Measurements from ENCODE around the gene KCTD11.

Gene KCTD11

GRCh38 chr17:7314719-7315569 is 37.0 kb upstream of the KCTD11 start, which contains the start of gene GPS2:
GPS2 (minus strand) TSS chr17:7315360; CDS start chr17:7315052, 308 bp downstream.
- peak; percentile 98 for DNase-seq (ENCODE audit: low spot score)
- in situ Hi-C loops (cut with MboI; ENCODE audit: low pct_unique_long_range_greater_than_20kb, low sequenced_read_pairs, unreplicated experiment), result no loop called here
- no peak for TF ChIP-seq CTCF (IDR thresholded peaks at IDR 0.05; ENCODE audit: extremely low read depth, insufficient read depth, missing control alignments)

DNA sequence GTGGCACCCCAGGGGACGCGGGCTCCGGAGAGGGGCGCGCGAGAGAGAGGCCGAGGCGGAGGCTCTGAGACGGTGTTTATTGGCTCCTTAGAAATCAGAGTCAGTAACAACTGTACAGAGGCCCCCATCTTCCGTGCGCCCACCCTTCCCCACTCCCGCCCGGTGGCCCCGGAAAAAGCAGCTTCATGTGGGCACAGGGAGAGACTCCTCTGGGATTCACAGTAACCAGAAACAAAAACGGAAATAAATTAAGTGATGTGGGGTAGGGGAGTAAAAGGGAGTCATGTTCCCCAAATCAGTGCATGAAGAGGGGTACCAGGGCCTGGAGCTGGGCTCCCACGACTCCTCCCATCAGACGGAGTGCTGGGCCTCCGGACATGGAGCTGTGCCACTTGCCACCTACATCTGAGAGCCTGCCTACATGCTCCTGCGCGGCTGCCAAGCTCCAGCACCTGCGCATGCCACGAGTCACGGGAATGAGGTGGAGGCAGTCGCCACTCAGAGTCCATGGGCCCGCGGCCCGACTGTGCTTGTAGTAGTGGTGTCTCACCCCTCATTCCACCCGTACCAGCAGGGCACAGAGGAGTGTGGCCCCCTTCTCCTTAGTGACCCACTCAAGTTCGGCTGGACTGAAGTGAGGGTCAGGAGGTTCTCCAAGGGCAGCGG is 36.3 kb upstream of the KCTD11 start:
- no peak for TF ChIP-seq CTCF (IDR thresholded peaks at IDR 0.05; ENCODE audit: extremely low read depth, insufficient read depth, missing control alignments)
- in situ Hi-C loops (cut with MboI; ENCODE audit: low pct_unique_long_range_greater_than_20kb, low sequenced_read_pairs, unreplicated experiment), result no loop called here
- DNase-seq (ENCODE audit: low spot score), result no peak

GRCh38 chr17:7317161-7317803 is 34.7 kb upstream of the KCTD11 start:
- peak; percentile 17 for DNase-seq (ENCODE audit: low spot score)
- in situ Hi-C loops (cut with MboI; ENCODE audit: low pct_unique_long_range_greater_than_20kb, low sequenced_read_pairs, unreplicated experiment), result no loop called here
- no peak for TF ChIP-seq CTCF (IDR thresholded peaks at IDR 0.05; ENCODE audit: extremely low read depth, insufficient read depth, missing control alignments)

- no peak for DNase-seq (ENCODE audit: low spot score)
- TF ChIP-seq CTCF (IDR thresholded peaks at IDR 0.05; ENCODE audit: extremely low read depth, insufficient read depth, missing control alignments), result no peak
- in situ Hi-C loops (cut with MboI; ENCODE audit: low pct_unique_long_range_greater_than_20kb, low sequenced_read_pairs, unreplicated experiment), result no loop called here
Measured at GRCh38 chr17:7318121-7318860, 33.7 kb upstream of the KCTD11 start.

DNA sequence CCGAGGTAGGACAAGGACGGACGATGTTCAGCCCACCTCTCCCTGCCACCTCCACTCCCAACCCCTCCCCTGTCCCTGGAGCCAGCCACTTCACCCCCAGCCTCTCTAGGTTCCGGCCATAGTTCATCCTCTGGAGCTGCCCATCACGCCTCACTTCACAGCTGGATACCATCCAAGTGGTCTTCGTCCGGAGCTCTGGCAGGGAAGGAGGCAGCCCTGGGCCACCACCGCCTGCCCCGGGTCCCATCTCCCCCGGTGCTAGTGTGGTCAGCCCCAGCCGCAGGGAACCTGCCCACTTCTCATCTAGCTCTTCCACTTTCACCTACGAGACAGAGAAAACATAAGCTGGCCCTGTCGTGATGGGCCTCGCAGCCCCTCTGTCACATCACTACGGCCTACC is 30.5 kb upstream of the KCTD11 start:
- no peak for TF ChIP-seq CTCF (IDR thresholded peaks at IDR 0.05; ENCODE audit: extremely low read depth, insufficient read depth, missing control alignments)
- in situ Hi-C loops (cut with MboI; ENCODE audit: low pct_unique_long_range_greater_than_20kb, low sequenced_read_pairs, unreplicated experiment), result no loop called here

More for the DNA sequence above, 30.5 kb upstream of the KCTD11 start:
- DNase-seq (ENCODE audit: low spot score), result no peak

Data from GM13977 (cell line).